HuH-7.5 (cell line): ENCODE data around the gene COPE.
A peak's percentile ranks its signal among the peaks of the same experiment; 100 is the strongest.
"Not testable (repeated sequence)": the region's sequence is repeated elsewhere in the genome, so short reads cannot be mapped to it uniquely, and the experiment has no call there.

Source experiments
- DNase-seq: peaks from one replicate; pipeline ENCODE4 v3.0.0; 2011; ENCODE audit warnings: low spot score

The COPE gene

DNA sequence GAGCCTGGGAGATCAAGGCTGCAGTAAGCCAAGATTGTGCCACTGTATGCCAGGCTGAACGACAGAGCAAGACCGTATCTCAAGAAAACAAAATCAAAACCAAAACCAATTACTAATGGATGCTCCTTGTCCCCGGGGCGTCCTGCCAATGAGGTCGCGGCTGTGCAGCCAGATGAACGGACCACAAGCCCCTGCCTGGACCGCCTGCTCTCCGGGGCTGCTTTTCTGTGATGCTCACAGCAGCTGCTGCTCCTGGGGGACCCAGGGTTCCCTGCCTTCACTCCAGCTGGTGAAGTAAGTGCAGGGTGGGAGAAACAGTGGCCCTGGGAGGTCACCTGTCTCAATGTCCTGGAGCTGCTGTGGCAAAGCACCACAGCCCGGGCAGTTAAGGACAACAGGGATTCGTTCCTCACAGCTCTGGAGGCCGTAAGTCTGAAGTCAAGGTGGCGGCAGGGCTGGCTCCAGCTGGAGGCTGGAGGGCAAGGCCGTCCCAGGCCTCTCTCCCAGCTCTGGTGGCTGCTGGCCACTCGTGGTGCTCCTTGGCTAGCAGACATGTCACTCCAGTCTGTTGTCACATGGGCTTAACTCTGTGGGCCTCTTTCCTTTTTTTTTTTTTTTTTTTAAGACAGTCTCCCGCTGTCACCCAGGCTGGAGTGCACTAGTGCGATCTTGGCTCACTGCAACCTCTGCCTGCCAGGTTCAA lies 10.1 kb downstream of the COPE start:
- DNase-seq, result no peak

DNA sequence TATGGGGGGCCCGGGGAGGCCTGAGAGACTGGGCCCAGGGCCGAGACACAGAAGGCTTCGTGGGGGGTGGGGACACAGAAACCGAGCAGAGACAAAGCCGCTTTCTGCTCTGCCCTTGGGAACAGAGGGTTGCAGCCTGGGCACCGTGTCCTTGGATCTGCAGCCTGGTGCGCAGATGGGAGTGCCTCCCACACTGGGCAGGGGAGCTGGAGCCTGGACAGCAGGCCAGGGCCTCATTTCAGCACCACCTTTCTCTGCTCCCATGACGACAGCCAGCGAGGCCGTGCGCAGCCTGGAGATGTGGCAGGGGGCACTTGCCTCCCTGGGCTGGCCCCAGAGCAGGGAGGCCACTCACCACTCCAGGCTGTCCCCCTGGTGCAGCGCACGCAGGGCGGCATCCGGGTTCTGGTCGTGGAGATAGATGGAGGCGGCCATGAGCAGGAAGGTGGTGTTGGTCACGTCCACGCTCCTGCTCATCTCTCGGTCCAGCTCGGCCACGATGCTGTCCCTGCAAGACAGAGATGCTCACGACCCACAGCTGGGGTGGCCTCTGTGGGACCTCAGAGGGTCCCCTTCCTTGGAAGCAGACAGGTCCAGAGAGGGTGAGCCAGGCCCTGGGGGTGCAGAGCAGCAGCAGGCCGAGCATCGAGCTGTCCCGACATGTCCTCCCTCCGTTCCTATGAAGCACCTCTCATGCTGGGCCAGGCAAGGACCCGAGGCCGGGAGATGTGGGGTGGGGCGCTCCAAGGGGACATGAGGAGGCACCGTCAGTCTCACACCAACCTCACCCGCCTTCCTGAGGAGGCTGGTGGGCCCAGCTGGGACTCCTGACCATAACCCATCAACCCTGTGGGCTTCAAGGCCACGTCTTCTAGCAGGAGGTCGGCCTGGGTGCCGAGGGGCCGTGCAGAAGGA lies 12.3 kb downstream of the COPE start:
- no peak for DNase-seq

DNA sequence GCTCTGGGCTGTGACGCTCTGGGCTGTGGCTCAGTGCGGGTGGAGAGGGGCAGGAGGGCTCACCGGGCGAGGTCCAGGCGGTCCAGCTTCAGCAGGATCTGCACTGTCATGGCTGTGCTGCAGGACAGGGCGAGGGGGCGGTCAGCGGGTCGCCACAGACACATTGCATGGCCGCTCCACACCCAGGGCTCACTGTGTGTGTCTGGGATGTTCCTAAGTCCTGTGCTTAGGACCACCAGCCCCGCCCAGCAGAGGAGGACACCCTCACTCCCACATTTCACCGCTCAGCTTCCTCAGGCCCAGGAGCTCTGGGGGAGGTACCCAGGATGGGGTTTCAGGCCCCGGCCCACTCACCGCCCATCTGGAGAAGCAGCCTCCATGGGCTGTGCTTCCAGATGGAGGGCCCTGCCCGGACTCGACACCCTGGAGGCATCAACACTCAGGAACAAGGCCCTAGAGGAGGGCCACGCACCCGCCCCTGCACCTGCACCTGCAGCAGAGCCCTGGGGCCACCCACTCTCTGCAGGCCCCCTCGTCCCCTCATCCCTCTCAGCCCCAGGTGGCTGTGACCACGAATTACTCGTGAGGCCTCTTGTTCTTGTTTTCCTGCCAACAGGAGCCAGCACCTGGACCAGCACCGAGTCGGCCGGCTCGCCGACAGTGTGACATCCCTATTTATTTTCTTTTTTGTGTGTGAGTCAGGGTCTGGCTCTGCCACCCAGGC lies 13.5 kb downstream of the COPE start:
- DNase-seq, result no peak

DNA sequence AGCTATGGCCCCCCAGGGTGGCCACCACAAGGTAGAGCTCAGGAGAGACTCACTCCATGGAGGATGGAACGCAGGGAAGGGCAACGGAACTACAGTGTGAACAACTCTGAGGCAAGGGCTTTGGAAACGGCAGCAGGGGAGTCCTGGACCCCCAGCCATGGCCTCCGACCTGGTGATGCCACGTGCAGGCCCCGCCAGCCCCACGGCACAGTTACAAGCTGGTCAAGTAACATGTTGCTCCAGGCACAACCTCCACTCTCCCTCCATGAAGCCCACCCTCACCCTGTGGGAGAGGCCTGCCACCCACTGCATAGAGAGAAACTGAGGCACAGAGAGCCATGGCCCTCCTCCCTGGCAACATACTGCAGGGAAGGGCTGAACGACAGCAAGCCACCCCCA lies 14.1 kb downstream of the COPE start:
- DNase-seq, result no peak

DNA sequence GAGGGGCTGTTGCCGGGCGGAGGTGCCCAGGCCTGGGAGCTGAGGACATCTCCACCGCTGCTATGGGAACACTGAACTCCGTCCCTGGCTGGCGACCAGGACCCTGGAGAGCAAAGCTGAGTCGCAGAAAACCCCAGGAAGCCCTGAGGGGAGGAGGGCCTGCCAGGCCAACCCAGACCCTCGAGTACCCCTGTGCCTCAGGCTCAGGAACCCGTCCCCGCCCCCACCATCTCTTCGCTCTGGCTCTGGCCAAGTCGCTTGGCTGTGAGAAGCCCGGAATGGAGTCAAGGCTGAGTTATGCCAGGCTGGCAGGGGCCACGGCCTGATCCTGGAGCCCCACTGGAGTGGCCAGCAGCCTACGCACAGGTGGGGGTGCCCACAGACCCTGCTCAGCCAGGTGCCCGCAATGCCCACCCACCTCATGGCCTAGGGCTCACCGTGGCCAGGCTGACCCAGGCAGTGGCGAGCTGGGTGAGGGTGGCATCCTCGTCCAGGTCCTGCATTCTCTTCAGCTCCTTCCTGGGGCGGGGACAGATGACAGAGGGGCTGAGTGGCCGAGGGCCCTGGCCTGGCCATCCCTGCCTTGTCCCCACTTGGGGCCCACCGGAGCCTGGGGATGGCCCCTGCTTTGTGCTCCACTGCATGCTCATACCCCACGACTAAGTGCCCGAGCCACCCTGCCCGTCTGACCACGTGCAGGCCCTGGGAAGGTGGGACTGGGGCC lies 14.7 kb downstream of the COPE start:
- DNase-seq, result no peak

DNA sequence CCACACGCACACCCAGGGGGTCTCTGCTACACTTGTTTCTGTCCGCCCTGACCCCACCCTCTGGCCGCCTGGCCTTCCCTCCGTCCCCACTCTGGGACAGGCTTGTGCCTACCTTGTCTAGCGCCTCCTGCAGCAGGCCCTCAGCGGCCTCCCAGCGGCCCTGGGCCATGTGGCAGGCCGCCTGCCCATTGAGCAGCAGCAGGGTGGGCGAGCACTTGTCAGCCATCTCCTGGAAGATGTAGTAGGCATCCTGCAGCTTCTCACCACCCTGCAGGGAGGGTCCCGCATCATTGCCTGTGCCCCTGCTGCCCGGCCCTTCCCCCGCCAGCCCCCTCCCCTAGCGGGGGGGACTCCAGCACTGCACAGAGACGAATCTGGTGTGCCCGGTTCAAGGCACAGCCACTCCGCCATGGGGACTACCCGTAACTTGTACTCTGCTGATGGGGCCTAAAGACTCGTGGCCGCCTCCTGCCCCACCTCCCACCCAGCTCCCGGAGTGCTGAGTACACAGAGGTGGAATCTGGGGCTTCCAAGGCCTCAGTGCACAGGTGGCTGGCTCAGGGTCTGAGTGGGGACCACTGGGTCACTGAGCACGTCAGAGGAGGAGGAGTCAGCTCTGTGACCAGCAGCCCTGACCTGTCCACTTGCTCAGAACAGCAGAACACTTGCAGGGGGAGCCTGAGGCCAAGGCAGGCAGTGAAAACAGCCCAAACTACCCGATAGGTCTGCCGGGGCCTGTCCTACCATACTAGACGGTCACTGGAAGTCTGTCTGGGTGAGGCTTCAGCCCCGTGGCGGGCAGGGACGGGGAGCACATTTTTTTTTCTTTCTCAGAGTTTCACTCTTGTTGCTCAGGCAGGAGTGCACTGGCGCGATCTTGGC lies 15.8 kb downstream of the COPE start:
- no peak for DNase-seq

DNA sequence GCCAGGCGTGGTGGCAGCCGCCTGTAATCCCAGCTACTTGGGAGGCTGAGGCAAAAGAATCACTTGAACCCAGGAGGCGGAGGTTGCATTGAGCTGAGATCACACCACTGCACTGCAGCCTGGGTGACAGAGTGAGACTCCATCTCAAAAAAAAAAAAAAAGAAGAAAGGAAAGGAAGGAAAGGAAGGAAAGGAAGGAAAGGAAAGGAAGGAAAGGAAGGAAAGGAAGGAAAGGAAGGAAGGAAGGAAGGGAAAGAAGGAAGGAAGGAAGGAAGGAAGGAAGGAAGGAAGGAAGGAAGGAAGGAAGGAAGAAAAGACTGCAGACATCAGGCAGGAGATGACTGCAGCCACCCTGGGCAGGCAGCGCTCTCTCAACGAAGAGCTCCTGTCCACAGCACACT lies 16.7 kb downstream of the COPE start:
- not testable (repeated sequence) for DNase-seq

DNA sequence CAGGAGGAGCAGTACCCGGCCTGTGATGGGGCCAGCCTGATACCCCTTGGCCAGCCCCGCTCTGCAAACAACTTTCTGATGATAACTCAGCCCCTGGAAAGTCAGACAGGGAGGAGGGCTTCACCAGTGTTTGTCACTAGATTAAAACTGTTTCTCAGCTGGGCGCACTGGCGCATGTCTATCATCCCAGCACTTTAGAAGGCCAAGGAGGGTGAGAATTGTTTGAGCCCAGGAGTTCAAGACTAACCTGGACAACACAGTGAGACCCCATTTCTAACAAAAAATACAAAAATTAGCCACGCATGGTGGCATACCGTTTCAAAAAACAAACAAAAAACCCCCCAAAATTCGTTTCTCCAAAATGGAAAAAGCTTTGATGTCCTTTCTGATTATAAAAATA lies 17.7 kb downstream of the COPE start:
- no peak for DNase-seq

DNA sequence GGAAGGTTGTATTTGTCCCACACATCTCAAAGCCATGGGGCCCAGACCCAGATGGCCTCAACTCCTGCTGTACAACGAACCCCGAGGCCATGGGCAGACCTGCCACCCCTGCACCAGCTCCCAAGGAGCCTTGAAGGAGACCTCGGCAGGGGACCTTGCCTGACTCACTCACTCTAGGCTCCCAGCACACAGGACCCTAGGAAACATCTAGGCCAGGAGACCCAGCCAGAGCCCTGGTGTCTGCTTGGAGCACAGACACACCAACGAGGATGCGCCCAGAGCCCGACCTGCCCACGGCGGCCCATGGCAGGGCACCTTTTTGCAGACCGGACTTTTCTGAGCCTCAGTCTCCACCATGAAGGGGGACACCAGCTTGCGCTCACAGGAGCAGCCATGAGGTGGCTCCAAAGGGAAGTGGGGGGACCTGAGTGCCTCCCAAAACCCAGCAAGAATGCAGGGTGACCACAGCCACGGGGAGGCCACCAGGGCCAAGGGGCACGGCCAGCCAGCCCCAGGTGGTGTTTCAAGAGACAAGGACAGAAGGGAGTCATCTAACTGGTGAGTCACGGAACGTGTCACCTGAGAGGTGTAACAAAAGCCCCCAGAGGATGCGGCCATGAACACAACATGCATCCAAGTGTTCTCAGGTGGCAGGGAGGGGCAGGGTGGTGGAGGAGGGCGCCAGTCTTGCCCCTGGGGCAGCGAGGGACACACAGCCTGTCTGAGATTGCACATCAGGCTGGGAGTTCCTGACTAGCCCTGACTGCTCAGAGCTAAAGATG lies 18.3 kb downstream of the COPE start:
- DNase-seq, result no peak

DNA sequence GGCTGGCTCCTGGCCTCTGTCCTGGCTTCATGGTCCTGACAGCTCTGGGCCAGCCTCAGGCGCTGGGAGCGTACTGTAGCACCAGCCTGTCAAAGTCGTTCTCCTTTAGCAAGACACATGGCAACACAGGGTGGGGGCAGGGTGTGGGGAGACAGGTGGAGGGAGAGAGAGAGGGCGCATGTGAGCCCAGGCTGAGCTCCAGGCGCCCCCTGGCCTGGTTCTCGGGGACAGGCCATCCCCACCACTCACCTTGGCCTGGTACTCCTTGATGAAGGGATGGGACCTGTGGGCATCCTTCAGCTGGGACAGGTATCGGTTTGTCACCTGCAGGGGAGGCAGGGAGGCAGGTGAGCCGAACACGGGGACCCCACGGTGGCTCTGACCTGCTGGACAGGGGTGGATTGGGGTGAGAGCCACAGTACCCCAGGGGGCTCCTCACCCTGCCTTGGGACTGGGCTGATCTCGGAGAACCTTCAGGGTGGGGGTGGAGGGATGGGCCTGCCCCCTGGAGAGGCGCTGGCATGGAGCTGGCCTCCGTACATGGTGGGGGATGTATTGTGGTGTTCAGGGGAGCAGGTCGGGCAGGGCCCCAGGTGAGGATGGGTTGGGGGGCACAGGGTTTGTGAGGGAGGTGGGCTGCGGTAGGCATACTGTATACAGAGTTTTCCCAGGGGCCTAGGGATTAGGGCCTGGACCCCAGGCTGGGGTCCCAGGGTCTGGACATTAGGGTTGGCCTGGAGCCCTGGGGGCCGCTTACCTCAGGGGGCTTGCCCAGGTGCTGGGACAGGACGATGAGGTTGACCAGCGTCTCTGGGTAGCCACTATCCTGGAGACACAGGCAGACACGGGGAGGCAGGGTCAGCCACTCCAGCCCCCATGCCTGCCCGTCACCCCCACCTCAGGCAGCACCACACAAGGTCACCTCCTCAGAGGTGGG lies 19.3 kb downstream of the COPE start:
- no peak for DNase-seq

DNA sequence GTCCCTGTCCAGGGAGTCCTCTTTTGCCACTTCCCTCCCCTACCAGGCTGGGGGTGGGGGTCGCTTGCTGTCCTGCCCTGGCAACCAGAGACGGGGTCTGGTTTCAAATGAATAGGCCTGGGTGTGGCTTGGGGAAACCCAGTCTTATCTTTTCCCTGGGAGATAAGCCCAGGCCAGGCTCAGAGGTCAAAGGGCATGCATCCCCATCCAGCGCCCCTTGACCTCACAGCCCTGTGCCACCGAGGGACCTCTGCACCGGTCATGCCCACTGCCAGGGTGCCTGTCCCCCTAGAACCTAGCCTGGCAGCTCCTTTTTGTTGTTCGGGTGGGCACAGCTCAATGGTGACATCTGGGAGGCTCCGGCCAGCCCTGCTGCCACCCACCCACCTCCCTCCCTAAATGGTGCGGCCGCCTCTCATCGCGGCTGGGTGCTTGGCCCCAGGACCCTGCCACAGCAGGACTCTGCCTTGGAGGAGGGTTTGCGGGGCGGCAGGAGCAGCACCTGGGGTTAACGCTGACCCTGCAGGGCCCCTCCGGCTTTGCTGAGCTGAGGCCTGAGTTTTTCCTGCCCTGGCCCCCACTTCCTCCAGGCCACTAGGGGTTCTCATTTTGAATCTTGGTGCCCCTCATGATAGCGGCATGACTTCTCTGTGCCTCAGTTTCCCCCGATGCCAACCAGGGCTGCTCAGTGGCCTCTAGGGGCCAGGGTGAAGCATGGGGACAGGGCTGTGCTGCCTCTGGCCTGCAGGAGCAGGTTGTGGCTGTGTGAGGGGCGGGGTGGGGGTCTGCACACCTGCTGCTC lies 20.4 kb downstream of the COPE start:
- peak; percentile 89 for DNase-seq

DNA sequence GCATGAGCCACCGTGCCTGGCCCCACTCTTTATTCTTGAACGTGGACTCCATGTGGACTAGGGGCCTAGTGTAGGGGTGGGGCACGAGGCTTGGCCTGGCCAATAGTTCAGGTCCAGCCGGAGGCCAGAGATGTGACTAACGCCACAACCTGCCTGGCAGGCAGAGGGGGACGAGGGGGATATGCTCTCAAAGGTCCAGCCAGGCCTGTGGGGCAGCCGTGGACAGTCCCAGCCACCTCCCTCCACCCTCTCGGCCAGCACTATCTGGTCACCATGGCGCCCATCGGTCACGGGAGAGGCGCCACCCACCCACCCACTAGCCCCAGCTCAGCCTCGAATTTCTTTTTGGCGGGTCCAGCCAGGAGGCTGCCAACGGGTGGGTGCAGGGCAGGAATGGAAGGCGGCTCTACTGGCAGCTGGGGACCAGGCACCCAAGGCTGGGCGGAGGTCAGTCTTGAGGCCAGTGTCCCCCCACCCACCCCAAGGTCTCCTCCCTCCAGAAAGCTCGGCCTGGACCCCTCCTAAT lies 21.0 kb downstream of the COPE start:
- peak; percentile 66 for DNase-seq

DNA sequence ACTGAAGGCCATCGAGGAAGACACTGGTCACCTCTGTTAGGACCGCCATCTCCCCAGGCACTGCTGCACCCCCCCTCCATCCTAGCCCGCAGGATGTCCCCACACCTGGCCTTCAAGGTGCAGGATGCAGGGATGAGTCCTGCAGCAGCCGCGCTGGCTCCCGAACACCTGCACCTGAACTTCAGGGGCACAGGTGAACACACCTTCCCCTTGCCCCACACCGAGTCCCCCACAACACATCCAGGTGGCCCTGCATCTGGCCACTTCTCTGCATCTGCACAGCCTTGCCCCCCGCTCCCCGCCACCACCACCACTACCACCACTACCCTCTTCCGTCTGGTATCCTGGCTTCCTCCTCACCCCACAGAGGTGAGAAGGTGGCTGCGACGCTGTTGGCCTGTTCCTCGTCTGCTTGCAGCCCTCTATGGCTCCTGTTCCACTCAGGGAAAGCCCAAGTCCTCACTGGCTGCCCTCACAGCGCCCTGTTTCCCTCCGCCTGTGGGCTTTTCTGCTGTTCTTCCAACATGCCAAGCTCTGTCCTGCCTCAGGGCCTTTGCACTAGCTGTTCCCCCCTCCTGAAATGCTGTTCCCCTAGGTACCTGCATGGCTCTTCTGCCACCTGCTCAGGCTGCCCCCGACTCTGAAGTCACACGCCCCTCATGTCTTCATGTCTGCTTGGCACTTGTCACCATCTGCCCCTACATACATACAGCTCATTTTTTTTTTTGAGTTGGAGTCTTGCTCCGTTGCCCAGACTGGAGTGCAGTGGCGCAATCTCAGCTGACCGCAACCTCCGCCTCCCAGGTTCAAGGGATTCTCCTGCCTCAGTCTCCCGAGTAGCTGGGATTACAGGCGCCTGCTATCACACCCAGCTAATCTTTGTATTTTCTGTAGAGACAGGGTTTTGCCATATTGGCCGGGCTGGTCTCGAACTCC lies 21.8 kb downstream of the COPE start:
- DNase-seq, result no peak

DNA sequence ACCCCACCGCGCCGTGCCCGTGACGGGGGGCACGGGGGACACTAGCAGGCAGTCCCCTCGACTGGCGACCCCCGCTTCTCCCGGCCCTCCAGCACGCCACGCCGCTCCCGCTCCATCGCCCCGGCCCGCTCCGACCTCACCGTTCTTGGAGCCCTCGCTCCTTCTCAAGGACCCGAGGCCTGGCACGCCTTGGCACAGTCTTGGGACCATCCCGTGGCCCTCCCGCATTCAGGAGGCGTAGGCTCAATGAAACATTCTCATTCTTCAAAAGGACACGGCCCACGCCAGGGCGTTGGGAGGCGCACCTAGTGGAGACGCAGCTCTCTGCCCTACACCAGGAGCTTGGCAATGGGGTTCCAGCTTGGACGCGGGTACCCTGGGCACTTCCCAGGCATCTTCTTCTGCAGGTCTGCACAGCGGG lies 22.8 kb downstream of the COPE start:
- DNase-seq, result peak; percentile 68

DNA sequence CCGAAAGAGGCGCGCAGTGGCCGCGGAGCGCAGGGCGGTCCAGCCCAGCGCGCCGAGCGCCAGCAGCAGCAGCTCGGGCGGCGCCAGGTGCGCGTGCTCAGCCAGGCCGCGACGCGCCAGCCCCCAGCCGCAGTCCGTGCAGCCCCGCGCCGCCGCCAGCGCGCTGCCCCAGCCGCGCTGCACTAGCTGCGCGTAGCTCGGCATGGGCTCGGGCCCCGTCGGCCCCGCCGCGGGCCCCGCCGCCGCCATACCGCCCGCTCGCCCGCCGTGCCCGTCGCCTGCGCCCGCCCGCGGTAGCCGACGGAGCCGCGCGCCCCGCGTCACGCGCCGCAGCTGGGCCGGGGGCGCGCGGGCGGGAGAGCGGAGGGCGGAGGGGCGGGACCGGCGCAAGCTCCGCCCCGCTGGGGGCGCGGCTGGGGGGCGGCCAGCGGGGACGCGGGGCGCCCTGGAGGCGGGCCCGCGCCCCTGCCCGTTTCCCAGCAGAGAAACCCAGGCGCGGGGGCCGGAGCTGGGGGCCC lies 23.3 kb downstream of the COPE start, which contains the start of gene CERS1:
Gene CERS1 (minus strand): TSS at position 335 of the 518 bp plus-strand sequence. CDS start 86 bp downstream, at position 249.
- DNase-seq, result peak; percentile 96

DNA sequence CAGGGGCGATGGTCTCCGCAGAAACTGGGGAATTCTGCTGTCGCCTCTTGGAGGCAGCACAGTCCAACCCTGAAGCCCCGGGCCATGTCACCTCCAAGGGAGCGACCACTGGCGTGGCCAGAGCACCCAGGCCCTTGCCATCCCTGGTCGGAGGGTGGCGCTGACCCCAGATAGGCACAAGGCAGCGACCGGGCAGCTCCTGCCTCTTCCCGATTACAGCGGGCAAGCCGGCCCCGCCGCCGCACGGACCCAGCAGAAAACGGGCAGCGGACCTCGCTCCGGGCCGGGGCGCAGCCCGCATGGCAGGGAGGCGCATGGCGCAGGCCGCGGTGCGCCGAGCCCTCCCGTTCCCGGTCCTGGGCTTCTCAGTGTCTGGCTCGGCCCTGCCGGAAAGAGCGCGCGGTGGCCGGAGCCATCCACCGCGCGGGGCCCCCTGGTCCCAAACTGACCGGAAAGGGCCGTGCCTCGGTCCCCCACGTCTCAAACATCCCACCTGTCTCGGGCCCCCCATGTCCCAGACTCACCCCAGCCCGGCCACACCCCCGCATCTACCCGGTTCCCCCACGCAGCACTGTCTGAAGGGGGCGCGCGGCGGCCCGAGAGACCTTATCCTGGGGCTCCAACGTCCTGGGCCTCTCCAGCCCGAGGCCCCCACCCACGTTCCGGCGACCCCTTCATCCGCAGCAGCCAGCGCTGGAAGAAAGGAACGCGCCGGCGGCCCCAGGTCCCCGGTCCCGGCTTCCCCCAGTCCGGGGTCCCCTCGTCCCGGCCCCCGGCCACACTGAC lies 24.0 kb downstream of the COPE start:
- DNase-seq, result peak; percentile 100
